GM18867 (cell line): Measurements from ENCODE around the gene TNF.
"Not testable (repeated sequence)": the region's sequence is repeated elsewhere in the genome, so short reads cannot be mapped to it uniquely, and the experiment has no call there.

Source experiments
- ATAC-seq: cut with Tn5 transposase; IDR thresholded peaks from one replicate; pipeline ENCODE4 v1.9.1; 2021; ENCODE audit warnings: mild to moderate bottlenecking, moderate library complexity; ENCODE audit not compliant: unreplicated experiment

TNF gene

DNA sequence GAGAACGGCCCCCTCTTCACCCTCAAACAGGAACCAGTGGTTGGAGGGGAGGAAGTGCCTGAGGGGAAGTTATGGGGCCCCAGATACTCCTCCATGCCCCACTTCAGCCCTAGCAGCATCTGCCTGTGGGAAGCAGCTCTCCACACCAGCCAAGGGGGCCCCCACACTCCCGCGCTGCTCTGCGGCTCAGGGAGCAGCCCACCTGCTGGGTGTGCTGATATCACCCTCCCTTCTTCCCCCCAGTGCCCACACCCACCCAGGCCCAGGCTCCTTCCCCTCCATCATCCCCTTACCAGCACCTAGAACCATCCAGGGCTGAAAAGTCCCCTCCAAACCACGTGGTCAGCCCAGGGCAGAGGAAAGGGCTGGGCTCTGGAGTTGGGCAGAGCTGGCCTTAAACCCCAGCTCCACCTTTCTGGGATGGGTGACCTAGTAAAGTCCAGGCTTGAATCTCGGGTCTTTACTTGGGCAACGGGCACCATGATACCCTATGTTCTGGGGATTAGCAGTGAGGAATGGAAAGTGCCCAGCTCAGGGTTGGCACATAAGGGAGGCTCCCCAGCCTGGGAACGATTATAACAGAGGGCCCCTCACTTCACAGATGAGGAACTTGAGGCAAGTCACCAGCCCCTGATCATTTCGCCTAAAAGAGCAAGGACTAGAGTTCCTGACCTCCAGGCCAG is 11.4 kb downstream of the TNF start:
- ATAC-seq, result no peak

DNA sequence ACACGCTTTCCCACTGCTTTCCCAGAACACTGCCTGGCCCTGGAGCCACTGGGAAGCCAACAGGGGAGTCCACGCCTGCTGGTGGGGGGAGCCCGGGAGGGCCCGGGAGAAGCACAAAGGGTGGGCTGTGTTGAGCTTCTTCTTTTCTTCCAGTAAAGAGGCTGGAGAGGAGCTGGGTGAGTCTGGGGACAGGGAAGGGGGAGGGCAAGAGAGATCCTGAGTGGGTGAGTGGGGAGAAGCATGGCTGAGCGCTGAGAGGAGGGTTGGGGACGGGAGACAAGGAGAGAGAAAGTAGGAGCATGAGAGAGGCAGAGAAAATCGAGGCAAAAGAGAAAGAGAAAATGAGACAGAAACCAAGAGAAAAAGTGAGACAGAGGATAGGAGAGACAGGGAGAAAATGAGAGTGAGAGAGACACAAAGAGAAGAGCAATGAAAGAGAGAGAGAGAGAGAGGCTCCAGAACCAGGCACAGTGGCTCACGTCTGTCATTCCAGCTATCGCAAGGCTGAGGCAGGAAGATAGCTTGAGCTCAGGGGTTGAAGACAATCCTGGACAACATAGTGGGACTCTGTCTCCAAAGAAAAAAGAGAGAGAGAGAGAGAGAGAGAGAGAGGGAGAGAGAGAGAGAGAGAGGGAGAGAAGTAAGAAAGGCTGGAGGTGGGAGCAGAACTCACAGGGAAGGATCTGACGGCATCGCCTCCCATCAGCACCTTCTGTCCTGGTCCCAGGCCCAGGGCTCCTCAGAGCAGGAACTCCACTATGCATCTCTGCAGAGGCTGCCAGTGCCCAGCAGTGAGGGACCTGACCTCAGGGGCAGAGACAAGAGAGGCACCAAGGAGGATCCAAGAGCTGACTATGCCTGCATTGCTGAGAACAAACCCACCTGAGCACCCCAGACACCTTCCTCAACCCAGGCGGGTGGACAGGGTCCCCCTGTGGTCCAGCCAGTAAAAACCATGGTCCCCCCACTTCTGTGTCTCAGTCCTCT is 12.7 kb downstream of the TNF start:
- ATAC-seq, result no peak

DNA sequence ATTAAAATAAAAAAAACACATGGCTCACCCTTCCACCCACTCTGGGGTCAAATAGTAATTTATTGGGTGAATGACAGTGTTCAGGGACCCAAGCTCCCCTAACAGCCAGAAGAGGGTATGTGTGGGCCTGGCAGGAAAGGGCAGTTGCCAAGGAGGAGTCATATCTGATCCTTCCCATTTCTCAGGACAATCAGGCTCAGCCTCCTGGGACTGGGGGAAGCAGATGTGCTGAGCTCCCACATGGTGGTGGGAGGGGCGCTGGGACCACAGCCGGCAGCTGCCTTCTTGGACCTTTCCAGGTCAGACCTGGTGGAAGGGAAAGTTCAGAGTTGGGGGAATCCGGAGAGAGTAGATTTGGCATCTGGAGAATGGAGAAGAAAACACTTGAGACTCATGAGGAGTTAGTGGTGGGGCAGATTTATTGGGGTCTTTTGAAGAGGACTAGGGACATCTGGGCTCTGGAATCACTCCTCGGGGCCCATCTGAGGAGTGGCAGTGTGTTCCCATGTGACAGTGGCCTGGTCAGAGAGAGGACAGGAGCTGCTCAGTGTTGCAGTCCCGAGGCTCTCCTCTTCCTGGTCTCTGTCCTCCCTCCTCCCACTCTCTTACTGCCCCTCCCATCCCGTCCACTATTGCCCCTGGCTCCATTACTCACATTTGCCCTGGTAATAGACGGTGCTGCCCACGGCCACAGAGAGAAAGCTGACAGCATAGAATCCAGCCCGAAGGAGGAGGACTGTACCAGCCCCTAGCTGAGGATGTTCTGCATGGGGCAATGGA is 13.7 kb downstream of the TNF start:
- ATAC-seq, result no peak

DNA sequence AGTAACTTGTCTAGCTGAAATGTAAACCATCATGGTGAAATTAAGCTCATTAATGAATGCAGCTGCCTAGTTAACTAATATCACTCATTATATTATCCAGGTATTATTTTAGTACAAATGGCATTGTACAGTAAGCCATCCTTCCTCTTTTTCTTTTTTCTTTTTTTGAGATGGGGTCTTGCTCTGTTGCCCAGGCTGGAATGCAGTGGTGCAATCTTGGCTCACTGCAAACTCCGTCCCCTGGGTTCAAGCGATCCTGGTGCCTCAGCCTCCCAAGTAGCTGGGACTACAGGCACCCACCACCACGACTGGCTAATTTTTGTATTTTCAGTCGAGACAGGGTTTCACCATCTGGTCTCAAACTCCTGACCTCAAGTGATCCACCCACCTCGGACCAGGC is 15.3 kb downstream of the TNF start:
- not testable (repeated sequence) for ATAC-seq

DNA sequence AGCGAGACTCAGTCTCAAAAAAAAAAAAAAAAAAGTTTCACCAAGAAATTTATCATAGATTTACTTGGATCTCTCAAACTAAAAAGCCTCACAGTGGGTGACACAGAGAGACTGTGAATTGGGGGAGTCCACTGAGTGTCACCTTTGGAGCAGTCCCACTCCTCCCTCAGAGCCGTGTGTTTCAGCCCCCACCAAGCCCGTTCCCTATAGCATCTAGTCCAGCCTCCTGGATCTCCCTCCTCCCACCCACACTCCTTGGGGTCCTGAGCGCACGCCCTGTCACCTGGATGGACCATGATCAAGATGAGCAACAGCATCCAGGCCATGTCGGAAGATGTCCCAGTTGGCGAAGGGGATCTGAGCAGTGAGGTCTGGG is 17.0 kb downstream of the TNF start:
- no peak for ATAC-seq

DNA sequence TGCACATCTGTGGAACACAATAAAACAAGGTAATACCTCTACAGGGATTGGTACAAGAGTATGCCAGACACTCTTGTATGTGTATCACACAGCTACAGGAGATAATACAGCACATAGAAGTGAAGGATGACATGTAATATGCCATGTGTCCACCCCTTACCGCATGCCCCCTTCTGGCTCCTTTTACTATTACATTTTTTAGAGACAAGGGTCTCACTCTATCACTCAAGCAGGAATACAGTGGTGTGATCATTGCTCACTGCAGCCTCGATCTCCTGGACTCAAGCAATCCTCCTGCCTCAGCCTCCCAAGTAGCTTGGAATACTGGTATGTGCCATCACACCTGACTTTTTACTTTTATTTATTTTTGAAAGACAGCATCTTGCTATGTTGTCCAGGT is 21.6 kb downstream of the TNF start:
- ATAC-seq, result no peak

DNA sequence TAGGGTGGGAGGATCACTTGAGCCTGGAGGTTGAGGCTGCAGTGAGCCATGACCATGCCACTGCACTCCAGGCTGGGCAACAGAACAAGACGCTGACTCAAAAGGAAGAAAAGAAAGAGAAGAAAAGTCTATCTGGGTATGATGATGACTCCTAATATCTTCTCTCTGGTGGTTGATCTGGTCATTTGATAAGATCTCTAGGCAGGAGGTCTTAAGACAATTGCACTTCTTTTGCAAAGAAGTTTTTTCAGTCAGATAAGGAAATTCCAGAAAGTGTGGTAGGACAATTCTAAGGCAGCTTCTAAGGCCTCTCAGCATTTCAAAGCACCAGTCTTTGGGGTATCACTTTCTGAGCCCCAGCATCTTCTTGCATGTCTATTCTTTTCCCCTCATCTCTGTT is 32.0 kb downstream of the TNF start:
- ATAC-seq, result no peak

DNA sequence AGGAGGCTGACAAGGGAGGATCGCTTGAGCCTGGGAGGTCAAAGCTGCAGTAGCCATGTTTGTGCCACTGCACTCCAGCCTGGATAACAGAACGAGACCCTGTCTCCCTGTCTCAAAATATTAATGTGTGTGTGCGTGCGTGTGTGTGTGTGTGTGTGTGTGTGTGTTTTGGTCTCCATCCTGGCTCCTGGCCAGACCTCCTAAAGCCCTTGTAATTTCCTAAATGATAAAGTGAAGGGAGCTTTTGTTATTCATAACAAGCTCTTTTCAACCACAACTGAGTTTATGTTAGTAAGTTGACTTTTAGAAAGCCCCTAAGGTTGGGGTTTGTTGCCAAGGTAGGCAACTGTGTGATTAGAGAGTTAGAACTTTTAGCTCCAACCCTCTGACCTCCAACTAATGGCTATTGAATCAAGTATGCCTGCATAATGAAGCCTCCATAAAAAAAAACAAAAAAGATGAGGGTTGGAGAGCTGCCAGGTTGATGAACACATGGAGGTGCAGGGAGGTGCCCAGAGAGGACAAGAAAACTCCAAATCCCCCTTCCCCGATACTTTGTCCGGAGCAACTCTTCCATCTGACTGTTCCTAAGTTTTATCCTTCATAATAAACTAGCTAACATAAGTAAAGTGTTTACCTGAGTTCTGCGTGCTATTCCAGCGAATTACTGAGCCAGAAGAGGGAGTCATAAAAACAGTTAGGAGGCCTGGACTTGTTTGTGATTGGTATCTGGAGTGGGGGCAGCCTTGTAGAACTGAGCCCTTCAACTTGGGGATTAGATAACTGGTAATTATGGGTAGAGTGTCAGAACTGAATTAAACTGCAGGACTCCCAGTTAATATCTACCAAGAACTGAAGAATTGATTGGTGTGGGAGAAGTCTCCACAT is 34.4 kb downstream of the TNF start:
- ATAC-seq, result no peak

DNA sequence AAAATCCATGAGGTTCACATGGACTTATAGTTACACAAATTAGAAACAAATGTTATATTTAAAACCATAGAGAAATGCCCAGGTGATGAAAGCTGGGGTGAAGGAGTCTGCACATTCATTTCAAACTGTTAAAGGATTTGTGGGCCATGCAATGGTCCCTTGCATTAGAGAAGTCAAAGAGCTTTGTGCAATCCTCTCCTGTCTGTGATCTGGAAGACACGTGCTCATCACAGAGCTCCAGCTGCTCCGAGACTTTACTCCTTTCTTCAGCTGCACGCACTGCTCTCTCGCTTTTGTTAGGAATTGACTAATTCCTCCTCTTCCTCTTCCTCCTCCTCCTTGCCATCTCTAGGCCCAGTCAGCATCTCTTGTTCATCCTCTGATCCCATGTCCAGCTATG is 35.6 kb downstream of the TNF start:
- no peak for ATAC-seq

DNA sequence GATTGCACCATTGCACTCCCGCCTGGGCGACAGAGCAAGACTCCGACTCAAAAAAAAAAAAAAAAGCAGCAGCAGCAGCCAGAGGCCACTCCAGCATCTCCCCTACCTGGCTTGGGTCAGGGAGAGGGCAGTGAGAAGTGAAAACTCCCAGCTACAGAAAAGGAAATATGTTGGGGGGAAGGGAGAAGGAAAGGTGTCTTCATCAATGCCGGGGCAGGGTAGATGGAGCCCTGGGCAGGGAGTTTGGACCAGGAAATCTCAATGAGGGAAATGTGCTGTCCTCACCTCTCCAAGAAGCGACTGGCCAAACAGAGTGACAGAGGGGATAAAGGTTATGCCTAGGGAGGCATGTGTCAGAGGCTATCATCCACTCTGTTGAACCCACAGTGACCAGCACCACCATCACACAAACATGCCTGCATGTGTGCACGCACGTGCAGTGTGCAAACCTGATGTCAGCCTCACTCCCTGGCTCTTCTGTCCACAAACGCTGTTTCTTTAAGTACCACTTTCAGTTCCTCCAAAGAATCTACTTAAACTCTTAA is 38.8 kb downstream of the TNF start:
- ATAC-seq, result no peak

DNA sequence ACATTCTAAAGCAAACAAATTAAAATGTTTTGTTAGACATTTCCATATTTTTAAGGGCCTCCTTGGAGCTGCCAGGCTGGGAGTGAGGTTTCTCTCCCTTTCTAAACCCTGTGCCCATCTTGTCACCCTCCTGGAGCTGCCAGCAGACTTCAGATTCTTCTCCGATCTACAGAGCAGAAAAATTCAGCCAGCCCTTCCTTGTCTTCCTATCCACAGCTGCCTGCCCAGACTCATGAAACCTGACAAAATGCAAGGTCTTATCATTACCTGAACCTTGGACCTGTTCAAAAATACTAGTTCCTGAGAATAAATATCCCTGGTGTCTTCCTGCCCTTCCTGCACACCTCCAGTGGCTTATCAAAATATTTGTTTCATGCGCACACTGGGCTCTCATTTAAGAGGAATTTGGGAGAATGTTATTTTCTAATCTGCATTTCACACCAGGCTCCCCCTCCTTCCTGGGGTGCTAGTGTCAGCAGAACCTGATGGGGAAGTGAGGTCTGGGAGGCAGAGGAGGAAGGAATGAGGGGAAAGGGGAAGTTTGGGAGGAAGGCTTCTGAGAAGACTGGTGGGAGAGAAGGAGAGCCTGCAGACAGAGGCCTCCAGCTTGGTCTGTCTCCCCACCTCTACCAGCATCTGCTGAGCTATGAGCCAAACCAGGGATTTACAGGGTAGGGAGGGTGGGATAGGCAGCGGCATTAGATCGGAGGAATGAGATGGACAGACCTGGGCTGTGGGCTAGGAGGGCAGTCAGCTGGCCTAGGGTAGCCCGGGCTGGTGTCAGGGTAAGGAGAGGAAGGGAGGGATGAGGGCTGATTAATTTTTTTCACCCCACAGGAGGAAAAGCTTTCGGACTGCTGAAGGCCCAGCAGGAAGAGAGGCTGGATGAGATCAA is 39.6 kb downstream of the TNF start, which contains the start of gene AIF1:
Gene AIF1 (plus strand): TSS at position 551 of the 895 bp plus-strand sequence. CDS start 96 bp downstream, at position 647.
- no peak for ATAC-seq

DNA sequence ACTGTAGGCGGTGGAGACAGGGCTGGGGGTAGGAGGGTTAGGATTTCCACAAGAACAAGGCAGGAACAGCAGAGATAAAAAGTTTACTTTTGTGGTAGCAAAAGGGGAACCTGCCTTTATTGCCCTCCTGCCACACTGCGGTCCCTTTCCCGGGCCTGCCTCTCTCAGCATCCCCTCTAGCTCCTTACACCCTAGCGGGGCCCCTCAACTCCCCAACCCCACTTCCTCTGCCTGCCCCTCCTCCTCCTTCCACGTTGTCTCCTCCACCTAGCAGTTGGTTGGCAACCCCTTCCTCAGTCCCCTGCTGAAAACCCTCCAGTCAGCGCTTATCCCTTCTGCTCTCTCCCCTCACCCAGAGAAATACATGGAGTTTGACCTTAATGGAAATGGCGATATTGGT is 40.4 kb downstream of the TNF start:
- no peak for ATAC-seq

DNA sequence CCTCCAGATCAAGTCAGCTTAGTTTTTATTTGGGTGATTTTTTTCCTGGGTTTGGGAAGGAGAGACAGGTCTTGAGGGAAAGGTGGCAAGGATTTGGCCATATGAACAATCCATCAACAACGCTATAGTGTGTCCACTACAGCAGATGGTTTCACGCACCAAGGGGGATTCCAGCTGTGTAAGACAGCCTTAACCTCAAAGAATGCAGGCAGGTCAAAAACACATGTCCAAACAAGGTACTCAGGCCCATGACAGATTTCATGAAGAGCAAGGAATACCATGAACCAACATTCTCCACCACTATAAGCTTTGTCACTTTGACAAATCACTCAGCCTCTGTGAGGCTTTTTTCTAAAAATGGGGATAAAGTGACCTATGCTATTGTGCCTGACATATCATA is 41.6 kb downstream of the TNF start:
- no peak for ATAC-seq

DNA sequence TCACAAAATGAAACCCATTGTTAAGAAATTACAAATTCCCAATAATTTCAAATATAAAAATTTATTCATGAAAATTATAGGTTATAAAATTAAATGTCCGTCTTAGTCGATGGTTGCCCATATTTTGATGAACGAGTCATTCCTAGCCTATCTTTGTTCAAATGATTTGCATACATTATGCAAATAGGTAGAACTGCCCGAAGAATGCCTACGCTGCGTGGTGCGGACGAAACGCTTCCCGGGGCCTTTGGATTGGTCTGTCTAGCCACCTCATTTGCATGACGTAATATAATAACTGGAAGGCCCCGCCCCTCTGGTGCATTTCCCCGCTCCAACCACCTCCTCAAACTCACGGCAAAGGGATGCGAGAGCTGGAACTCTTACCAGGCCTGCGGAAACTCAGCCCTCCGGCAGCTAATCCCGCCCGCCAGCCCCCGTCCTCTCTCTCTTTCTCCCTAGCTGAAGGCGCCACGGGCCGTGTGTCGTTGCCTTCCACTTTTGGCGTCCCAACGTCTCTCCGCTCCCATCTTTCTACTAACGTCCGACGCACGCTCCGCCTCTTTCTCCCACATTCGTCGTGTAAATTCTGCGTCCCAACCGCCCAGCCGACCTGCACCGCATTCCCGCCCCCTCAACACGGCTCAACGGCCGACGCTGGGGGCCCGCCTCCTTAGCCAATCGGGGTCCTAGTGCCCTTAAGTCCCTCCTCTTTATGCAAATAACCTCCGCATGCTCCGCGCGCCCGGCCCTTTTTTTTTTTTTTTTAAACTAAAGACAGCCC is 44.6 kb downstream of the TNF start:
- ATAC-seq, result peak; percentile 83

DNA sequence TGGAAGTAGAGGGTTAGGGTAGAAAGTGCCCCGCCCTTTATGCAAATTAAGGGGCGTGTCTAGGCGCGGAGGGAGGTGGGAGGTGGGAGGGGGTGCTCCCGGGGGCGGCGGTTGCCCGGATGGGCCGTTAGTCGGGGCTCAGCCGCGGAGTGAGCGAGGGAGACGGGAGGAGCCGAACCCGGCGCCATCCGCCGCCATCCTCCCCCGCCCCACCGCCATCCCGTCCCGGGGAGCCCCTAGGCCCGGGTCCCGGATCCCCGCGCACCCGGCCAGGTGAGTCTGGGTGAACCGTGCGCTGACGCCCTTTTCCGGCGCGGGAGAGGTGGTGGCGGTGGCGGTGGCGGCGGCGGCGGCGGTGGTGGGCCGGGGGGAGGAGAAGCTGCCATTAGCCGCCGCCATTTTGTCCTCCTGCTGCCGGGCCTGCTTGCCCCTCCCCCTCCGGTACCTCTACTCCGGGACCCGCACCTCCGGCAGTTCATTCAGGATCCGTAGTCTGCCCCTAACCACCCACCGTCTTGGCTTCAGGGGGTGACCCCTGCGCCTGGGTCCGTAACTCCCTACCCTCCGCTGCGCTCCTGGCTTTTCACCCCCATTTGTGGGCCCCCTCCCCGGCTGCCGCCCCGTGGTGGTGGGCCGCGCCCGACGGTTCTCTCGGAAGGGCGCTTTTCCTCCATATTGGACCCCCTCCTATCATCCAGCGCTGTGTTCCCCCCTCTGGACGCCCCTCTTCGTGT is 45.4 kb downstream of the TNF start, which contains the start of gene PRRC2A:
Gene PRRC2A (plus strand): TSS at position 130 of the 734 bp plus-strand sequence. CDS start 2,075 bp downstream, outside the sequence.
- peak; percentile 35 for ATAC-seq

DNA sequence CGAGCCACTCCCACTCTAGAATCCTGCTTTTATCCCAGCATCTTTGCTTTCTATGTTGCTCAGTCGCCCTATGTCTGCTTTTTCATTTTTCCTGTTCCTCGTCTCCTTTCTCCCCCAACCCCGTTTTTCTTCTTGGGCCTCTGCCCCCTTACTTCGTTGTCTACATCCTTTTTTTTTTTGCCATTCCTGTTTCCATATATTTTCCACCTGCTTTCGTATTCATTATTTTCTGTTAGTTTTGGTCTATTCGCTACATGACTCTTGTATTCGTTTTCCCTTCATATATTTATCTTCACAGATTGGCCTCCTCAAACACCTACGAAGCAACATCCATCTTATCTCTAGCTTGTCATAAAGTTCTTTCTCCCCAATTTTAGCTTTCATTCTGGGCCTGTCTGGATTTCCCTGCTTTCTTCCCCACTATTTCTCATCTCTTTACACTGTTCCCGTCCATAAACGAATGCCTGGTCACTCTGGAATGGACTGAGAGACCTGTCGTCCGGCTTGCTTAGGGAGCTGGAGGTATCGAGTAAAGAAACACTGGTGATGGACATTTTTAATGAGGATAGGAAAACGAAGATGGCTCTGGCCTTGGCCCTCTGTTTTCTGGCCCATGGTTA is 46.1 kb downstream of the TNF start:
- ATAC-seq, result no peak

DNA sequence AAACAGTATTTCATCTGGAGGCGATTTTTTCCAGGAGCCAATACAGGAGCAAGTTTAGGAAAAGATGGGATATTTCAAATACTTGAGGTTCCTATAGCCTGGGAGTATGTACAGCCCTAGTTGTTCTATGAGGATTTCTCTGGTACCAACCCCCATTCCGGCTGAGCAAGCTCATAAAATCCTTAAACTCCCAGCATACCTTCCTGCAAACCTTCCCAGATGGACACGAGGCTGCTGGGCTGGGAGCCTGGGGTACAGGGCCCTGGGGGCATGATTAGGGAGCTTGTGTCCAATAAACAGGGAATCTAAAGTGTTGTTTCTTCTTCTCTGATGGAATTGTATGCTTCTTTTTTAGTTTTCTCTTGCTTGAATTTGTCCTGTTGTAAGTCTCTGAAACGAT is 46.6 kb downstream of the TNF start:
- no peak for ATAC-seq
